NCI-H460 (cell line): ENCODE data around the gene HTT. TPM values are rescaled to one million over a fixed set of nuclear protein-coding genes. Genes with fewer than 3 reads are reported as not detected.
A peak's percentile ranks its signal among the peaks of the same experiment; 100 is the strongest.

Source experiments
- DNase-seq: peaks from one replicate; pipeline ENCODE4 v3.0.0-alpha.2; 2016; ENCODE audit warnings: low read depth; ENCODE audit errors: extremely low read depth
- small RNA-seq, 2 experiments: library from RNA; depleted of rRNA; stranded (forward); fragments of <200 nt; gene quantifications; one replicate each; pipeline ENCODE3, GENCODE V24; 2014
- total RNA-seq: library from RNA; depleted of rRNA; stranded (reverse); fragments of >200 nt; shearing (Covaris generic); gene quantifications from 2 replicates; pipeline ENCODE4 v1.2.3, GENCODE V29; 2014; rRNA removed

Gene HTT
- total RNA-seq, 1 experiment from 2014 or later, result 14.6 TPM

- DNase-seq, result no peak
Observed at GRCh38 chr4:3285558-3286334, 211.3 kb downstream of the HTT start.

GRCh38 chr4:3286335-3287175 lies 212.1 kb downstream of the HTT start:
- DNase-seq, result no peak

- DNase-seq, result no peak
Observed at GRCh38 chr4:3287271-3287971, 212.9 kb downstream of the HTT start.

- DNase-seq, result no peak
Observed at GRCh38 chr4:3287972-3288570, 213.6 kb downstream of the HTT start.

GRCh38 chr4:3288571-3289094 lies 214.2 kb downstream of the HTT start:
- no peak for DNase-seq

GRCh38 chr4:3290476-3290875 lies 216.0 kb downstream of the HTT start:
- no peak for DNase-seq

GRCh38 chr4:3290889-3291321 lies 216.4 kb downstream of the HTT start:
- no peak for DNase-seq

GRCh38 chr4:3291411-3291968 lies 217.0 kb downstream of the HTT start:
- DNase-seq, result no peak

- DNase-seq, result no peak
Observed at GRCh38 chr4:3291969-3292570, 217.6 kb downstream of the HTT start.

GRCh38 chr4:3292571-3293400 lies 218.3 kb downstream of the HTT start, which contains the start of gene RGS12:
TSS of gene RGS12 (plus strand) at chr4:3293021. CDS start at chr4:3316171, 23,150 bp downstream.
- peak; percentile 88 for DNase-seq

Small RNAs within 50 kb of the gene (small RNA-seq; reads per million reads assigned to genes)
- 0 reads per million in 2 experiments for gene RF02134
- 0 reads per million in 2 experiments for gene RF02135
- 0 to 0.12 reads per million in 2 experiments for gene RNU6-204P

Other genes with a start within 250 kb of the HTT start
- gene ADD1, start 230.8 kb upstream of the HTT start, total RNA-seq, result 71.6 and 81.8 TPM in 2 replicates
- 28.6 and 37.1 TPM in 2 replicates for gene NOP14, start 111.3 kb upstream of the HTT start, total RNA-seq
- 1.3 and 2.4 TPM in 2 replicates for gene GRK4, start 111.1 kb upstream of the HTT start, total RNA-seq
- gene HTT-AS, start 143 bp upstream of the HTT start, total RNA-seq, result not detected in 2 replicates
- 0.20 and 0.32 TPM in 2 replicates for gene MSANTD1, start 174.5 kb downstream of the HTT start, total RNA-seq
- 7.9 and 8.4 TPM in 2 replicates for gene RGS12, start 218.3 kb downstream of the HTT start, total RNA-seq